ENCODE results near the gene THOC7. TPM values are rescaled to one million over a fixed set of nuclear protein-coding genes. Genes with fewer than 3 reads are reported as not detected.

THOC7 gene
- total and polyA plus RNA-seq, 12 donors: 34.8 to 144 (median 65.7) TPM

- no peak overlapping the region for H3K27ac ChIP-seq
- intact Hi-C loops (cut with DNase I): no loop called here
- 90 to 93% (median 91%) methylated on average over 2 of the region's 2 CpGs for WGBS, 4 donors
- no peaks in the 10 kb centered on the region for H3K9me3 ChIP-seq (replicated peaks in 1 of 3)
- TF ChIP-seq, protein P1, sequence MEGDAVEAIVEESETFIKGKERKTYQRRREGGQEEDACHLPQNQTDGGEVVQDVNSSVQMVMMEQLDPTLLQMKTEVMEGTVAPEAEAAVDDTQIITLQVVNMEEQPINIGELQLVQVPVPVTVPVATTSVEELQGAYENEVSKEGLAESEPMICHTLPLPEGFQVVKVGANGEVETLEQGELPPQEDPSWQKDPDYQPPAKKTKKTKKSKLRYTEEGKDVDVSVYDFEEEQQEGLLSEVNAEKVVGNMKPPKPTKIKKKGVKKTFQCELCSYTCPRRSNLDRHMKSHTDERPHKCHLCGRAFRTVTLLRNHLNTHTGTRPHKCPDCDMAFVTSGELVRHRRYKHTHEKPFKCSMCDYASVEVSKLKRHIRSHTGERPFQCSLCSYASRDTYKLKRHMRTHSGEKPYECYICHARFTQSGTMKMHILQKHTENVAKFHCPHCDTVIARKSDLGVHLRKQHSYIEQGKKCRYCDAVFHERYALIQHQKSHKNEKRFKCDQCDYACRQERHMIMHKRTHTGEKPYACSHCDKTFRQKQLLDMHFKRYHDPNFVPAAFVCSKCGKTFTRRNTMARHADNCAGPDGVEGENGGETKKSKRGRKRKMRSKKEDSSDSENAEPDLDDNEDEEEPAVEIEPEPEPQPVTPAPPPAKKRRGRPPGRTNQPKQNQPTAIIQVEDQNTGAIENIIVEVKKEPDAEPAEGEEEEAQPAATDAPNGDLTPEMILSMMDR (IDR thresholded peaks at IDR 0.05): no peak
- TF ChIP-seq POLR2A (IDR thresholded peaks at IDR 0.05): no peak
- no peak for DNase-seq
- no peak overlapping the region for H3K4me3 ChIP-seq
- H3K27me3 ChIP-seq: no peaks in the 10 kb centered on the region
- H3K4me1 ChIP-seq (replicated peaks in 1 of 2): no peaks in the 10 kb centered on the region
- no peaks in the 10 kb centered on the region for H3K36me3 ChIP-seq (replicated peaks in 1 of 2)
Observed at GRCh38 chr3:63798949-63799348, 64.7 kb downstream of the THOC7 start.

DNA sequence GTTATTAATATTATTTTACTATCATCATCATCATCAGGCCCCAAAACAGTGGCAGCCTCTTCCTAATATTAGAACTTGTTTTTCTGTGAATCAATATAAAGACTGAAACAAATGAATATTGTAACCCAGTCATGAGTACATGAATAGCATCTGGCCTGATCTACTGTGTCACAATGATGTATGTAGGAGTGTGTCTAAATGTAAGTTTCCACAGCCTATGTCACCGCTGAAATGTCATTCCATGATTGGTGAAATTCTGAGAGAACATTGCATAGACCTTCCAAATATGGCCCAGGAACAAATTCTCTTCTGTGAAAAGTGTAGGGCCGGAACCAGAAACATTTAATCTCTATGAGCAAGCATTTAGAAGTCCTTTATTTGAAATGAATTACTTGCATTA, 65.1 kb downstream of the THOC7 start:
- TF ChIP-seq, protein P1 (IDR thresholded peaks at IDR 0.05): no peak
- TF ChIP-seq POLR2A (IDR thresholded peaks at IDR 0.05): no peak
- Histone ChIP-seq H3K9me3 (replicated peaks in 1 of 3) (no peaks in the 10 kb centered on the region), H3K27ac (no peak overlapping the region), H3K4me1 (replicated peaks in 1 of 2) (no peaks in the 10 kb centered on the region), H3K27me3 (no peaks in the 10 kb centered on the region), H3K36me3 (replicated peaks in 1 of 2) (no peaks in the 10 kb centered on the region), H3K4me3 (no peak overlapping the region)
- intact Hi-C loops (cut with DNase I): no loop called here
- no peak for DNase-seq
- WGBS, 4 donors: 91 to 94% (median 92%) methylated on average over 2 of the region's 2 CpGs

GRCh38 chr3:63795438-63795837, 68.2 kb downstream of the THOC7 start:
- no peak for DNase-seq
- intact Hi-C loops (cut with DNase I): no loop called here
- Histone ChIP-seq H3K36me3 (replicated peaks in 1 of 2) (no peaks in the 10 kb centered on the region), H3K4me3 (no peak overlapping the region), H3K27me3 (no peaks in the 10 kb centered on the region), H3K27ac (no peak overlapping the region), H3K4me1 (replicated peaks in 1 of 2) (no peaks in the 10 kb centered on the region), H3K9me3 (replicated peaks in 1 of 3) (no peaks in the 10 kb centered on the region)
- no peak for TF ChIP-seq POLR2A (IDR thresholded peaks at IDR 0.05)
- TF ChIP-seq, protein P1 (IDR thresholded peaks at IDR 0.05): no peak
- WGBS, 4 donors: 77 to 82% (median 80%) methylated on average over 6 of the region's 6 CpGs

GRCh38 chr3:63791974-63792373, 71.6 kb downstream of the THOC7 start:
- Histone ChIP-seq H3K9me3 (replicated peaks in 1 of 3) (no peaks in the 10 kb centered on the region), H3K27me3 (no peaks in the 10 kb centered on the region), H3K4me3 (no peak overlapping the region), H3K27ac (no peak overlapping the region), H3K4me1 (replicated peaks in 1 of 2) (no peaks in the 10 kb centered on the region), H3K36me3 (replicated peaks in 1 of 2) (no peaks in the 10 kb centered on the region)
- DNase-seq: no peak
- no peak for TF ChIP-seq POLR2A (IDR thresholded peaks at IDR 0.05)
- TF ChIP-seq, protein P1 (IDR thresholded peaks at IDR 0.05): peak in 4 of 6 experiments; percentile 21 to 38 (median 25)
- WGBS, 4 donors: 0 to 17% (median 12%) methylated on average over 1 of the region's 1 CpG
- intact Hi-C loops (cut with DNase I): no loop called here

Small RNAs within 50 kb of the gene (small RNA-seq; reads per million reads assigned to genes)
- 0 reads per million in 2 donors for gene SCAANT1

Other genes starting within 250 kb of the THOC7 start
- gene SNTN, start 211.1 kb downstream of the THOC7 start, total RNA-seq: not detected
- gene SNTN, start 211.1 kb downstream of the THOC7 start, polyA plus RNA-seq: not detected
- gene C3orf49, start 44.5 kb downstream of the THOC7 start, total RNA-seq: not detected
- not detected for gene C3orf49, start 44.5 kb downstream of the THOC7 start, polyA plus RNA-seq
- gene ATXN7, start 62 bp upstream of the THOC7 start, total RNA-seq: 10 to 100 TPM in 8 of 9 donors, 1 to 10 TPM in 1; 9.6 to 27.3 (median 19.7) TPM
- gene ATXN7, start 62 bp upstream of the THOC7 start, polyA plus RNA-seq: 10 to 100 TPM in 2 of 3 donors, 1 to 10 TPM in 1; 4.1 to 13.6 (median 12.1) TPM
- gene SCAANT1, start 48.6 kb upstream of the THOC7 start, total RNA-seq: 1 to 10 TPM in 1 of 9 donors, not detected in 8; 1.3 TPM
- gene SCAANT1, start 48.6 kb upstream of the THOC7 start, polyA plus RNA-seq: 1 to 10 TPM in 1 of 3 donors, not detected in 2; 1.6 TPM
- gene PSMD6, start 159.7 kb upstream of the THOC7 start, total RNA-seq: 100 to 1,000 TPM in 4 of 9 donors, 10 to 100 TPM in 5; 67.7 to 206 (median 97.9) TPM
- 100 to 1,000 TPM in 1 of 3 donors, 10 to 100 TPM in 2; 52.8 to 205 (median 54.7) TPM for gene PSMD6, start 159.7 kb upstream of the THOC7 start, polyA plus RNA-seq

Measured in adrenal gland (tissue), 12 donors.